Natural killer cell (primary cell): ENCODE results near the gene KLHL25. TPM values are rescaled to one million over a fixed set of nuclear protein-coding genes. Genes with fewer than 3 reads are reported as not detected.

Experiments used
- ATAC-seq, 3 donors: fragments of 150-1000 bp in 2 of 3; fragments of 200-7000 bp in 1 of 3; cut with Tn5 transposase; 1 replicate in 1 of 3; 2 replicates in 2 of 3; pipeline ENCODE4 v1.10.0; 2021; ENCODE audit warnings: mild to moderate bottlenecking in 2 of 3, moderate library complexity in 2 of 3
- DNase-seq, 2 donors: peaks; one replicate each; pipeline versions ENCODE4 v3.0.0 to v3.0.0-alpha.2; 2013 to 2021; ENCODE audit warnings: mixed read lengths in 1 of 2
- H3K27ac ChIP-seq: one replicate; pipeline ENCODE4 v1.5.1; 2013; ENCODE audit warnings: mild to moderate bottlenecking, low read length
- H3K27me3 ChIP-seq: one replicate; pipeline ENCODE4 v1.6.1; 2013; ENCODE audit warnings: low read length; ENCODE audit not compliant: control insufficient read depth, insufficient read depth
- H3K36me3 ChIP-seq: one replicate; pipeline ENCODE4 v1.6.1; 2013; ENCODE audit warnings: low read length; ENCODE audit not compliant: control insufficient read depth, insufficient read depth
- H3K4me1 ChIP-seq: one replicate; pipeline ENCODE4 v1.6.1; 2013; ENCODE audit warnings: low read length; ENCODE audit not compliant: control insufficient read depth, insufficient read depth
- H3K4me3 ChIP-seq: one replicate; pipeline ENCODE4 v1.5.1; 2013; ENCODE audit warnings: low read length
- H3K9me3 ChIP-seq: one replicate; pipeline ENCODE4 v1.6.1; 2013; ENCODE audit warnings: low read length; ENCODE audit not compliant: control insufficient read depth, insufficient read depth
- H3K27ac Mint-ChIP-seq, 2 donors: one replicate each; pipeline ENCODE4 v1.8.0; 2022; ENCODE audit warnings: mild to moderate bottlenecking in 2 of 2, mixed read lengths in 2 of 2, moderate library complexity in 1 of 2
- H3K27me3 Mint-ChIP-seq, 2 donors: one replicate each; pipeline ENCODE4 v1.8.0; 2022; ENCODE audit warnings: low read depth in 2 of 2, mixed read lengths in 2 of 2
- H3K36me3 Mint-ChIP-seq: one replicate; pipeline ENCODE4 v1.8.0; 2022; ENCODE audit warnings: mixed read lengths
- H3K4me1 Mint-ChIP-seq, 2 donors: one replicate each; pipeline ENCODE4 v1.8.0; 2022; ENCODE audit warnings: mixed read lengths in 2 of 2
- H3K4me3 Mint-ChIP-seq: one replicate; pipeline ENCODE4 v1.8.0; 2022; ENCODE audit warnings: mild to moderate bottlenecking, moderate library complexity, mixed read lengths
- H3K9me3 Mint-ChIP-seq, 2 donors: one replicate each; pipeline ENCODE4 v1.8.0; 2022; ENCODE audit warnings: mixed read lengths in 2 of 2
- WGBS: methylation state at CpG from one replicate; pipeline ENCODE4 v1.1.7; 2013; ENCODE audit warnings: missing lambda C conversion rate; ENCODE audit not compliant: insufficient coverage; 5-methylcytosine and 5-hydroxymethylcytosine counted together
- intact Hi-C: fragments of 100-400 bp; cut with micrococcal nuclease; formaldehyde crosslinking; loops from one replicate; pipeline ENCODE4 v1.14.2; 2022
- total RNA-seq, 4 donors: library from RNA; stranded (reverse); fragments of 120-200 nt in 1 of 4; gene quantifications; one replicate each; pipeline versions ENCODE4 v1.2.3 to v1.2.4, GENCODE V29; 2013 to 2022
- TF ChIP-seq, protein P1 (sequence below): fragments of 200-600 bp; IDR thresholded peaks from one replicate; pipeline ENCODE4 v1.8.0; 2022; ENCODE audit warnings: antibody characterized with exemption

Gene KLHL25
- total RNA-seq, 3 donors from 2014 or later (not counting 1 experiment from before 2014, with no cell fraction given): 6.5 to 16.2 (median 10.4) TPM

DNA sequence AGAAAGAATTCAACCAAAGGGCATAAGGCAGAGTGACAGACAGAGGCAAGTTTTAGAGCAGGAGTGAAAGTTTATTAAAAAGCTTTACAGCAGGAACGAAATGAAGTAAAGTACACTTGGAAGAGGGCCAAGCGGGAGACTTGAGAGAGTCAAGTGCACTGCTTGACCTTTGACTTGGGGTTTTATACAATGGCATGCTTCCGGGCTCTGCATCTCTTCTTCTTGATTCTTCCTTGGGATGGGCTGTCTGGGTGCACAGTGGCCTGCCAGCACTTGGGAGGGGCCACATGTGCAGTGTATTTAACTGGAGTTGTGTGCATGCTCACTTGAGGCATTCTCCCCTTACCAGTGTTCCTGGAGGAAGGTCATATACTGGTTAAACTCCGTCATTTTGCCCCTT is 30.4 kb upstream of the KLHL25 start:
- TF ChIP-seq, protein P1, sequence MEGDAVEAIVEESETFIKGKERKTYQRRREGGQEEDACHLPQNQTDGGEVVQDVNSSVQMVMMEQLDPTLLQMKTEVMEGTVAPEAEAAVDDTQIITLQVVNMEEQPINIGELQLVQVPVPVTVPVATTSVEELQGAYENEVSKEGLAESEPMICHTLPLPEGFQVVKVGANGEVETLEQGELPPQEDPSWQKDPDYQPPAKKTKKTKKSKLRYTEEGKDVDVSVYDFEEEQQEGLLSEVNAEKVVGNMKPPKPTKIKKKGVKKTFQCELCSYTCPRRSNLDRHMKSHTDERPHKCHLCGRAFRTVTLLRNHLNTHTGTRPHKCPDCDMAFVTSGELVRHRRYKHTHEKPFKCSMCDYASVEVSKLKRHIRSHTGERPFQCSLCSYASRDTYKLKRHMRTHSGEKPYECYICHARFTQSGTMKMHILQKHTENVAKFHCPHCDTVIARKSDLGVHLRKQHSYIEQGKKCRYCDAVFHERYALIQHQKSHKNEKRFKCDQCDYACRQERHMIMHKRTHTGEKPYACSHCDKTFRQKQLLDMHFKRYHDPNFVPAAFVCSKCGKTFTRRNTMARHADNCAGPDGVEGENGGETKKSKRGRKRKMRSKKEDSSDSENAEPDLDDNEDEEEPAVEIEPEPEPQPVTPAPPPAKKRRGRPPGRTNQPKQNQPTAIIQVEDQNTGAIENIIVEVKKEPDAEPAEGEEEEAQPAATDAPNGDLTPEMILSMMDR: no peak
- WGBS: 97% methylated on average over 4 of the region's 4 CpGs
- ATAC-seq: no peak

GRCh38 chr15:85821545-85821944 is 26.8 kb upstream of the KLHL25 start:
- Mint-ChIP-seq H3K4me1 (no peaks in the 10 kb centered on the region), H3K9me3 (no peaks in the 10 kb centered on the region), H3K4me3 (no peak overlapping the region), H3K36me3 (no peaks in the 10 kb centered on the region), H3K27ac (no peak overlapping the region), H3K27me3 (peaks cover 4 to 11% of the 10 kb centered on the region in 2 donors)
- ATAC-seq: no peak
- TF ChIP-seq, protein P1: no peak
- Histone ChIP-seq H3K27me3 (no peaks in the 10 kb centered on the region), H3K36me3 (no peaks in the 10 kb centered on the region), H3K9me3 (no peaks in the 10 kb centered on the region), H3K4me3 (no peak overlapping the region), H3K4me1 (no peaks in the 10 kb centered on the region), H3K27ac (no peak overlapping the region)
- DNase-seq: no peak
- intact Hi-C loops: no loop called here
- 91% methylated on average over 6 of the region's 6 CpGs for WGBS

More for the DNA sequence above, 30.4 kb upstream of the KLHL25 start:
- Mint-ChIP-seq H3K4me1 (no peaks in the 10 kb centered on the region), H3K4me3 (no peak overlapping the region), H3K9me3 (no peaks in the 10 kb centered on the region), H3K27me3 (peaks cover 0 to 6% of the 10 kb centered on the region in 2 donors), H3K27ac (no peak overlapping the region), H3K36me3 (no peaks in the 10 kb centered on the region)
- no peak for DNase-seq
- intact Hi-C loops: no loop called here
- H3K36me3 ChIP-seq: no peaks in the 10 kb centered on the region
- no peaks in the 10 kb centered on the region for H3K4me1 ChIP-seq
- no peak overlapping the region for H3K27ac ChIP-seq
- H3K27me3 ChIP-seq: no peaks in the 10 kb centered on the region
- no peak overlapping the region for H3K4me3 ChIP-seq
- no peaks in the 10 kb centered on the region for H3K9me3 ChIP-seq

DNA sequence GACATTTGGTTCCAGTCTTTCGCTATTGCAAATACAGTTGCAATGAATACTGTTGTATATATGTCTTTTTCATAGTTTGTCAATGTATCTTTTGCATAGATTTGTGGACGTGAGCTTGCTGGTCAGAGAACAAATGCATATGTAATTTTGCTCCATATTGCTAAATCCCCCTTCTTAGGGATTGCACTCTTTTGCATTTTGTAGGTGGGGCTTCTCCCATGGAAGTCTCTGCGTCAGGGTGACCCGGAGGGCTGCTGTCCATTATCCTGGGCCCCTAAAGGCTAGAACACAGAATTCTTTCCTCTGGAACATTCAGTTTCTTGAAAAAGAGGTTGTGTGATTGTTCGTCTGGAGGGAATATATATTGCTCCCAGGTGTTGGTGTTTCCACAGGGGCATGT is 25.2 kb upstream of the KLHL25 start:
- TF ChIP-seq, protein P1: no peak

DNA sequence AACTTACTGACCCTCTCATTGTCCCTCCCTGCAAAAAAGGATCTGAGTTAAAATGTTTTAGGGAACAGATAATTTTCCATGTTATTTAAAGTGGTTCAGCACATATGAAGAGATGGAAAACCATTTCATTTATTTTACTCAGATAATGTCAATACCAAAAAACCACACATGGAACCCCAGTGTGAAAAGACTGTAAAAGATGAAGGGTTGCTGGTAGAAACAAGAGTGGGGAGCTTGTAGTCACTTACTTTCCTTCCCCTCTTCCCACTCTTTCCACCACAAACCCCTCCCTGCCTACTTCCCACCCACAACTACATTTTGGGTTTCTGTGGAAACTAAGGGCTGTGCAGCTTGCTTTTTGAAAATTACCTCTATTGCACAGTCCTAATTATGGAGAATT is 18.5 kb upstream of the KLHL25 start:
- TF ChIP-seq, protein P1: no peak
- H3K27ac ChIP-seq: no peak overlapping the region
- Mint-ChIP-seq H3K27me3 (peaks cover 0 to 8% of the 10 kb centered on the region in 2 donors), H3K27ac (no peak overlapping the region), H3K9me3 (no peaks in the 10 kb centered on the region), H3K4me3 (no peak overlapping the region), H3K36me3 (no peaks in the 10 kb centered on the region), H3K4me1 (no peaks in the 10 kb centered on the region)
- H3K27me3 ChIP-seq: no peaks in the 10 kb centered on the region
- no peaks in the 10 kb centered on the region for H3K4me1 ChIP-seq
- no peak overlapping the region for H3K4me3 ChIP-seq
- H3K36me3 ChIP-seq: no peaks in the 10 kb centered on the region
- H3K9me3 ChIP-seq: no peaks in the 10 kb centered on the region
- intact Hi-C loops: no loop called here
- DNase-seq (no peak), ATAC-seq (no peak)

More for the DNA sequence above, 25.2 kb upstream of the KLHL25 start:
- no peak for DNase-seq
- Mint-ChIP-seq H3K27ac (no peak overlapping the region), H3K36me3 (no peaks in the 10 kb centered on the region), H3K4me3 (no peak overlapping the region), H3K27me3 (peaks cover 4 to 11% of the 10 kb centered on the region in 2 donors), H3K4me1 (no peaks in the 10 kb centered on the region), H3K9me3 (no peaks in the 10 kb centered on the region)
- Histone ChIP-seq H3K9me3 (no peaks in the 10 kb centered on the region), H3K4me1 (no peaks in the 10 kb centered on the region), H3K36me3 (no peaks in the 10 kb centered on the region), H3K27me3 (no peaks in the 10 kb centered on the region), H3K27ac (no peak overlapping the region), H3K4me3 (no peak overlapping the region)
- no peak for ATAC-seq
- intact Hi-C loops: no loop called here
- 80% methylated on average over 4 of the region's 5 CpGs for WGBS
